ENCODE data around the gene OSCAR. TPM values are rescaled to one million over a fixed set of nuclear protein-coding genes. Genes with fewer than 3 reads are reported as not detected.

The OSCAR gene
- total RNA-seq, 1 experiment from 2014 or later: 0.66 TPM

GRCh38 chr19:54077334-54077733 lies 23.3 kb downstream of the OSCAR start:
- Histone ChIP-seq H3K27me3 (ENCODE audit: control insufficient read depth, insufficient read depth, low read length) (no peaks in the 10 kb centered on the region), H3K4me3 (ENCODE audit: insufficient read depth, low read depth, low read length) (no peak overlapping the region), H3K36me3 (replicated peaks; ENCODE audit: control insufficient read depth, insufficient read depth, low read length) (no peaks in the 10 kb centered on the region)
- DNase-seq: no peak

- H3K4me3 ChIP-seq (ENCODE audit: insufficient read depth, low read depth, low read length): no peak overlapping the region
- H3K36me3 ChIP-seq (replicated peaks; ENCODE audit: control insufficient read depth, insufficient read depth, low read length): no peaks in the 10 kb centered on the region
- no peak for DNase-seq
- H3K27me3 ChIP-seq (ENCODE audit: control insufficient read depth, insufficient read depth, low read length): no peaks in the 10 kb centered on the region
Observed at GRCh38 chr19:54074851-54075250, 25.8 kb downstream of the OSCAR start.

- no peaks in the 10 kb centered on the region for H3K27me3 ChIP-seq (ENCODE audit: control insufficient read depth, insufficient read depth, low read length)
- H3K4me3 ChIP-seq (ENCODE audit: insufficient read depth, low read depth, low read length): no peak overlapping the region
- H3K36me3 ChIP-seq (replicated peaks; ENCODE audit: control insufficient read depth, insufficient read depth, low read length): no peaks in the 10 kb centered on the region
- DNase-seq: no peak
Observed at GRCh38 chr19:54073829-54074228, 26.8 kb downstream of the OSCAR start.

- no peaks in the 10 kb centered on the region for H3K27me3 ChIP-seq (ENCODE audit: control insufficient read depth, insufficient read depth, low read length)
- no peak overlapping the region for H3K4me3 ChIP-seq (ENCODE audit: insufficient read depth, low read depth, low read length)
- no peak for DNase-seq
- no peaks in the 10 kb centered on the region for H3K36me3 ChIP-seq (replicated peaks; ENCODE audit: control insufficient read depth, insufficient read depth, low read length)
Observed at GRCh38 chr19:54069470-54069869, 31.1 kb downstream of the OSCAR start.

- Histone ChIP-seq H3K36me3 (replicated peaks; ENCODE audit: control insufficient read depth, insufficient read depth, low read length) (no peaks in the 10 kb centered on the region), H3K4me3 (ENCODE audit: insufficient read depth, low read depth, low read length) (no peak within 1 kb of the TSS), H3K27me3 (ENCODE audit: control insufficient read depth, insufficient read depth, low read length) (no peaks in the 10 kb centered on the region)
- DNase-seq: peak; percentile 36
Observed at GRCh38 chr19:54063350-54064116, 37.1 kb downstream of the OSCAR start, which contains the start of gene VSTM1. Gene VSTM1 (minus strand): TSS chr19:54063897. CDS start chr19:54063777, 120 bp downstream.

GRCh38 chr19:54062643-54063042 lies 38.0 kb downstream of the OSCAR start:
- no peak for DNase-seq
- Histone ChIP-seq H3K27me3 (ENCODE audit: control insufficient read depth, insufficient read depth, low read length) (no peaks in the 10 kb centered on the region), H3K4me3 (ENCODE audit: insufficient read depth, low read depth, low read length) (no peak overlapping the region), H3K36me3 (replicated peaks; ENCODE audit: control insufficient read depth, insufficient read depth, low read length) (no peaks in the 10 kb centered on the region)

- no peak overlapping the region for H3K4me3 ChIP-seq (ENCODE audit: insufficient read depth, low read depth, low read length)
- DNase-seq: no peak
- H3K36me3 ChIP-seq (replicated peaks; ENCODE audit: control insufficient read depth, insufficient read depth, low read length): no peaks in the 10 kb centered on the region
- H3K27me3 ChIP-seq (ENCODE audit: control insufficient read depth, insufficient read depth, low read length): no peaks in the 10 kb centered on the region
Observed at GRCh38 chr19:54047616-54048015, 53.0 kb downstream of the OSCAR start.

- Histone ChIP-seq H3K36me3 (replicated peaks; ENCODE audit: control insufficient read depth, insufficient read depth, low read length) (no peaks in the 10 kb centered on the region), H3K4me3 (ENCODE audit: insufficient read depth, low read depth, low read length) (no peak overlapping the region), H3K27me3 (ENCODE audit: control insufficient read depth, insufficient read depth, low read length) (no peaks in the 10 kb centered on the region)
- no peak for DNase-seq
Observed at GRCh38 chr19:54045771-54046170, 54.8 kb downstream of the OSCAR start.

Other genes starting within 250 kb of the OSCAR start
- gene MYADM, start 232.9 kb downstream of the OSCAR start, total RNA-seq (2014; rRNA removed; shearing (Covaris generic)): 37.5 and 44.9 TPM in 2 replicates
- gene PRKCG, start 218.6 kb downstream of the OSCAR start, total RNA-seq (2014; rRNA removed; shearing (Covaris generic)): 1.1 and 1.7 TPM in 2 replicates
- gene CACNG7, start 191.5 kb downstream of the OSCAR start, total RNA-seq (2014; rRNA removed; shearing (Covaris generic)): 3.8 and 4.5 TPM in 2 replicates
- 0.07 and 0.59 TPM in 2 replicates for gene CACNG8, start 137.9 kb downstream of the OSCAR start, total RNA-seq (2014; rRNA removed; shearing (Covaris generic))
- 0.38 and 0.78 TPM in 2 replicates for gene CACNG6, start 109.2 kb downstream of the OSCAR start, total RNA-seq (2014; rRNA removed; shearing (Covaris generic))
- gene VSTM1, start 36.9 kb downstream of the OSCAR start, total RNA-seq (2014; rRNA removed; shearing (Covaris generic)): not detected in 2 replicates
- not detected in 2 replicates for gene TARM1, start 19.4 kb downstream of the OSCAR start, total RNA-seq (2014; rRNA removed; shearing (Covaris generic))
- 111 and 113 TPM in 2 replicates for gene NDUFA3, start 2.1 kb upstream of the OSCAR start, total RNA-seq (2014; rRNA removed; shearing (Covaris generic))
- 22.4 and 24.3 TPM in 2 replicates for gene TFPT, start 14.9 kb upstream of the OSCAR start, total RNA-seq (2014; rRNA removed; shearing (Covaris generic))
- 81.7 and 100 TPM in 2 replicates for gene PRPF31, start 15.0 kb upstream of the OSCAR start, total RNA-seq (2014; rRNA removed; shearing (Covaris generic))
- gene CNOT3, start 37.0 kb upstream of the OSCAR start, total RNA-seq (2014; rRNA removed; shearing (Covaris generic)): 17.0 and 24.9 TPM in 2 replicates
- 3.6 and 4.7 TPM in 2 replicates for gene LENG1, start 58.9 kb upstream of the OSCAR start, total RNA-seq (2014; rRNA removed; shearing (Covaris generic))
- gene TMC4, start 72.4 kb upstream of the OSCAR start, total RNA-seq (2014; rRNA removed; shearing (Covaris generic)): 1.9 and 2.8 TPM in 2 replicates
- gene MBOAT7, start 88.8 kb upstream of the OSCAR start, total RNA-seq (2014; rRNA removed; shearing (Covaris generic)): 76.6 and 88.1 TPM in 2 replicates
- gene TSEN34, start 90.5 kb upstream of the OSCAR start, total RNA-seq (2014; rRNA removed; shearing (Covaris generic)): 76.9 and 87.8 TPM in 2 replicates
- 3,283 and 3,663 TPM in 2 replicates for gene RPS9, start 100.1 kb upstream of the OSCAR start, total RNA-seq (2014; rRNA removed; shearing (Covaris generic))
- not detected in 2 replicates for gene LILRB3, start 122.2 kb upstream of the OSCAR start, total RNA-seq (2014; rRNA removed; shearing (Covaris generic))
- not detected in 2 replicates for gene LILRA6, start 142.0 kb upstream of the OSCAR start, total RNA-seq (2014; rRNA removed; shearing (Covaris generic))
- gene LILRB5, start 156.5 kb upstream of the OSCAR start, total RNA-seq (2014; rRNA removed; shearing (Covaris generic)): not detected in 2 replicates
- not detected in 2 replicates for gene LILRB2, start 180.3 kb upstream of the OSCAR start, total RNA-seq (2014; rRNA removed; shearing (Covaris generic))
- not detected in 2 replicates for gene LILRA5, start 212.4 kb upstream of the OSCAR start, total RNA-seq (2014; rRNA removed; shearing (Covaris generic))
- not detected in 2 replicates for gene LILRA4, start 238.4 kb upstream of the OSCAR start, total RNA-seq (2014; rRNA removed; shearing (Covaris generic))